ENCODE data around the gene SSH2.
"Not testable (repeated sequence)": the region's sequence is repeated elsewhere in the genome, so short reads cannot be mapped to it uniquely, and the experiment has no call there.

The SSH2 gene

DNA sequence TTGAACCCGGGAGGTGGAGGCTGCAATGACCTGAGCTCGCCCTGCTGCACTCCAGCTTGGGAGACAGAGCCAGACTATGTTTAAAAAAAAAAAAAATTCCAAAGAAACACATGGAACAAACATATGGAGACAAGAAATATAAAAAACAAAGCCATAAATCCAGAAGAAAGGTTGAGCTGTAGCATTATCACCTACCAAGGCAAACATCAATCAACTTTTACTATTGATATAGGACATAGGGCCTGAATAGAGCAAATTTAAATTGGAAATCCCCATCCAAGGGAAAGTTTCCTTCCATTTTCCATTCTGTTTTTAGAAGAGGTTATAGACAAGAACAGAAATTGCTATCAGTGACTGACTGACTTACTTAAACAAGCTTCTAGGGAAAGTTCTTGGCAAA lies 56.6 kb downstream of the SSH2 start:
- no peak for DNase-seq (ENCODE audit: low read depth)
- TF ChIP-seq, protein P1, sequence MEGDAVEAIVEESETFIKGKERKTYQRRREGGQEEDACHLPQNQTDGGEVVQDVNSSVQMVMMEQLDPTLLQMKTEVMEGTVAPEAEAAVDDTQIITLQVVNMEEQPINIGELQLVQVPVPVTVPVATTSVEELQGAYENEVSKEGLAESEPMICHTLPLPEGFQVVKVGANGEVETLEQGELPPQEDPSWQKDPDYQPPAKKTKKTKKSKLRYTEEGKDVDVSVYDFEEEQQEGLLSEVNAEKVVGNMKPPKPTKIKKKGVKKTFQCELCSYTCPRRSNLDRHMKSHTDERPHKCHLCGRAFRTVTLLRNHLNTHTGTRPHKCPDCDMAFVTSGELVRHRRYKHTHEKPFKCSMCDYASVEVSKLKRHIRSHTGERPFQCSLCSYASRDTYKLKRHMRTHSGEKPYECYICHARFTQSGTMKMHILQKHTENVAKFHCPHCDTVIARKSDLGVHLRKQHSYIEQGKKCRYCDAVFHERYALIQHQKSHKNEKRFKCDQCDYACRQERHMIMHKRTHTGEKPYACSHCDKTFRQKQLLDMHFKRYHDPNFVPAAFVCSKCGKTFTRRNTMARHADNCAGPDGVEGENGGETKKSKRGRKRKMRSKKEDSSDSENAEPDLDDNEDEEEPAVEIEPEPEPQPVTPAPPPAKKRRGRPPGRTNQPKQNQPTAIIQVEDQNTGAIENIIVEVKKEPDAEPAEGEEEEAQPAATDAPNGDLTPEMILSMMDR (conservative IDR thresholded peaks at IDR 0.05; ENCODE audit: low read depth, low read length), result no peak
- no peak overlapping the region for H3K4me3 ChIP-seq (ENCODE audit: low read depth, low read length)

DNA sequence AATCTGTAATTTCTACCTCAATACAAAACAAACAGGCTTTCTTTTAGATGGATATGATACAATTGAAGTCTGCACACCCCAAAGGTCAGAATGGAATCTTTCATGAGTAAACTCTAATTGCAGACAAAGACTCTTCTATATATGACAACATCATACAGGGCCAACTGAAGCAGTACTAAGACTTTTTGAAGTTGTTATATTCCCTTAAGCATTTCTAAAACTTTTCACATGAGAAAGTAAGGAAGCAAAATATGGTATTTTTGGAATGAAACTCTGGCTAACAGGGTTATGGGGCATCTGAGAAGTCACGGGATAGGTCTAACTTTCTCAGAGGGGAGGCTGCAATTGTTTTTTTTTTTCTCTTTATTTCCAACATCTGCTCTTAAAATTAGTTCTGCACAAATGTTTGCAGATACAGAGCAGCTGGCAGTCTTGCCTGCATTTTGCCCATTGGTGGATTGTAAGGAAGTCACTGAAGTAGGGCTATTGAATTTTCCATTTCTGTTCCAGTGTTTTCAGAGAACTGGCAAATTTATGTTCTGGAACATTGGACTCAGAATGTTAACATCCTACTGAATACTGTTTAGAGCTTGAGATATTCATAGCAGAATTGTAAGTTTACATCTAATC lies 59.1 kb downstream of the SSH2 start:
- H3K4me3 ChIP-seq (ENCODE audit: low read depth, low read length), result no peak overlapping the region
- TF ChIP-seq, protein P1 (conservative IDR thresholded peaks at IDR 0.05; ENCODE audit: low read depth, low read length), result no peak
- DNase-seq (ENCODE audit: low read depth), result peak; percentile 43

DNA sequence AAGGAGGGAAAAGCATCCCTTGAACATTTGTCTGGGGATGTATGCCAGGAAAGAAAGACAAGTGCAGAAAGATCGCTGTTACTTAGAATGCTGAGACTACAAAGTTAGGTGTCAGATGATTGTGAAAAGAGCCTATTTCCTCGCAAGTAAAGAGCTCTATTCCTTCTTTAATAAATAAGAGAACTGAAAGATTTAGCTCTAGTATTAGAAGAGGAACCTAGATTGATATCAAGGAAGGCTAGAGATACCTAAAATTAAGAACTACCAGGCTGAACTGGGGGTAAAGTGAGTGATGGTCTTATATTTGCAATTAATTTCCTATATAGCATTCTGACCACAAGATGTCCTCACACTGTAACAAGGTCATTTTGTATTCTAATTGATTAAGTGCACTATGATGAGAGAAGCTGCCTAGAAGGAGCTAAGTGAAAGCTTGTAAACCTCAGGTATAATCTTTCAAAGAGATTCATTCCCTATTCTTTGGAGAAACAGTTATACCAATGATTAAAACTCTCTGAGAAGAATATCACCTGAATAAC lies 62.3 kb downstream of the SSH2 start:
- TF ChIP-seq, protein P1 (conservative IDR thresholded peaks at IDR 0.05; ENCODE audit: low read depth, low read length), result peak; percentile 24

DNA sequence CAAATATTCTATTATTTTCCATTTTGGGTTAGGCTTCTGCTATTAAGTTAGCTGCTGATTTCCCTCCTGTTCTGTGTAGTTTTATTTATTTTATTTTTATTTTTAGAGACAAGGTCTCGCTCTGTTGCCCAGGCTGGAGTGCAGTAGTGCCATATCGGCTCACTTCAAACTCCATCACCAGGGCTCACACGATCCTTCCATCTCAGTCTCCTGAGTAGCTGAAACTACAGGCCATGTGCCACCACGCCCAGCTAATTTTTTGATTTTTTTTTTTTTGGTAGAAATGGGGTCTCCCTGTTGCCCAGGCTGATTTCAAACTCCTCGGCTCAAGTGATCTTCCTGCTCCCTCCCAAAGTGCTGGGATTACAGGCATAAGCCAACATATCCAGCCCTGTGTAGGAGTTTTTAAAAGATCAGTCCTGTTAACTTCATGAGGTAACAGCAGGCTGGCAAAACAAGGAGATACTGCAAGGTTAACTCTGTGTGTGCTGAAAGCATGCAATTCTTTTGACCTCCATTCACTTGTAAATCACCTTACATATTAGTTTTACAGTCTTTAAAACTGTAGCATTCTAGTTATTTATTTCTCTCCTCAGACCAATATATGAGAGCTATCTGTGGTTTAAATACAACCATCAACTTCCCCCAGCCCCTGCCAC lies 63.2 kb downstream of the SSH2 start:
- TF ChIP-seq, protein P1 (conservative IDR thresholded peaks at IDR 0.05; ENCODE audit: low read depth, low read length), result no peak
- DNase-seq (ENCODE audit: low read depth), result no peak
- H3K4me3 ChIP-seq (ENCODE audit: low read depth, low read length), result no peak overlapping the region

More for the DNA sequence above, 62.3 kb downstream of the SSH2 start:
- H3K4me3 ChIP-seq (ENCODE audit: low read depth, low read length), result no peak overlapping the region
- DNase-seq (ENCODE audit: low read depth), result peak; percentile 31

DNA sequence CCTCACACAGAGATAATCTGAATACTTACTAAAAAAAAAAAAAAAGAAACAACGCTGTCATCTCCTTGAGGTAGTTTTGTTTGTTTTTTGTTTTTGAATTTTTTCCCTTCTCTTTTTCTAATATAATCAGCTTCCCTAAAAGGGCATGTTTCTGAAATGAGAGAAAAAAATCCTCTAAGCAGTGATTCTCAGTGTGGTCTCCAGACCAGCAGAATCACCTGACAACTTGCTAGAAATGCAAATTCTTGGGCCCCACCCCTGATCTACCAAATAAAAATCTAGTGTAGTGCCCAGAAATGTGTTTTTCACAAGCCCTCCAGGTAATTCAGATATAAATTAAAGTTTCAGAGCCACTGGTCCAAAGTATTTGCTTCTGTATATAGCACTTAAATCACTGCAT lies 65.4 kb downstream of the SSH2 start:
- no peak for DNase-seq (ENCODE audit: low read depth)
- TF ChIP-seq, protein P1 (conservative IDR thresholded peaks at IDR 0.05; ENCODE audit: low read depth, low read length), result no peak
- H3K4me3 ChIP-seq (ENCODE audit: low read depth, low read length), result no peak overlapping the region

DNA sequence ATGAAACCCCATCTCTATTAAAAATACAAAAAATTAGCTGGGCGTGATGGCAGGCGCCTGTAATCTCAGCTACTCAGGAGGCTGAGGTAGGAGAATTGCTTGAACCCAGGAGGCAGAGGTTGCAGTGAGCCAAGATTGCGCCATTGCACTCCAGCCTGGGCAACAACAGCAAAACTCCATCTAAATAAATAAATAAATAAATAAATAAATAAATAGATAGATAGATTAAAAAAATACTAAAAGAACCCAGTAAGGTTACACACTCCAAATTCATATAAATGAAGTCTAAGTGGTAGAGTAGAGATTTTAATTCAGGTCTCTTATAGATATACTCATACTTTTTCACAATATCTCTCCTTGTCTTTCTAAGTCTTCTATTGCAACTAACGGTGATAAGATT lies 65.9 kb downstream of the SSH2 start:
- not testable (repeated sequence) for DNase-seq (ENCODE audit: low read depth); H3K4me3 ChIP-seq (ENCODE audit: low read depth, low read length)

DNA sequence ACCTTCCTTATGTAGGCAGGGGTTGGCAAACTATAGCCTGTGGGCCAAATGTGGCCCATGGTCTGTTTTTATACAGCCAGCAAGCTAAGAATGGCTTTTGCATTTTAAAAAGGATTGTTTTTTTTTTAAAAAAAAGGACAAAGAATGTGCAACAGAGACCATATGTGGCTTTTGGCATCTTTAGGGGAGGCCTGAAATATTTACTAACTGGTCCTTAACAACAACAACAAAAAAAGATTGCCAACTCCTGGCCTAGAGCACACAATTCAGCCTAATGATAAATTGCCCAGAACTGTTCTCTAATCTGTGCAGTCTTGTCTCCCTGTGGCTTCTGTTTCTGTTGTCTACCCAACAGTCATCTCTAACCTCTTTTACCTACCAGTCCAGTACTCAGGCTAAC lies 67.1 kb downstream of the SSH2 start:
- DNase-seq (ENCODE audit: low read depth), result no peak
- TF ChIP-seq, protein P1 (conservative IDR thresholded peaks at IDR 0.05; ENCODE audit: low read depth, low read length), result no peak
- H3K4me3 ChIP-seq (ENCODE audit: low read depth, low read length), result no peak overlapping the region

All from choroid plexus epithelial cell (primary cell).